ENCODE measurements around the gene PPIL1. TPM values are rescaled to one million over a fixed set of nuclear protein-coding genes. Genes with fewer than 3 reads are reported as not detected.

PPIL1 gene
- total and polyA plus RNA-seq, 2 of the 8 experiments (the other 6 are each of a cell fraction or from before 2014, with no cell fraction given) = 83.7 to 86.5 TPM

GRCh38 chr6:36825452-36825851 is 49.2 kb downstream of the PPIL1 start:
- Histone ChIP-seq H3K27me3 (replicated peaks in 1 of 4; ENCODE audit: control insufficient read depth in 3 of 4, extremely low read depth in 1 of 4, insufficient read depth in 3 of 4, low read length in 3 of 4) (no peaks in the 10 kb centered on the region; a peak in 1 of 7 replicates), H2AFZ (ENCODE audit: low read length) (no peak overlapping the region), H3K4me3 (ENCODE audit: extremely low read depth in 1 of 4, insufficient read depth in 2 of 4, low read depth in 3 of 4, low read length in 4 of 4) (no peak overlapping the region), H4K91ac (replicated peaks; ENCODE audit: insufficient read length, low read length) (no peak overlapping the region), H3K23me2 (ENCODE audit: low read depth, low read length) (no peaks in the 10 kb centered on the region), H3K14ac (ENCODE audit: insufficient read length) (no peak overlapping the region), H4K8ac (ENCODE audit: extremely low read depth, insufficient read depth, low read length) (no peak overlapping the region), H3K36me3 (ENCODE audit: control insufficient read depth in 2 of 4, insufficient read depth in 4 of 4, low read length in 3 of 4) (no peaks in the 10 kb centered on the region), H2BK15ac (ENCODE audit: low read length) (no peak overlapping the region; the same call in 1 of the 2 replicates), H4K5ac (ENCODE audit: insufficient read length, low read depth, low read length) (no peak overlapping the region), H2BK120ac (replicated peaks; ENCODE audit: low read depth, low read length) (no peak overlapping the region), H3K27ac (ENCODE audit: low read depth, low read length) (no peak overlapping the region), H3K9ac (replicated peaks in 1 of 4; ENCODE audit: extremely low read depth in 1 of 4, low read depth in 3 of 4, low read length in 3 of 4) (no peak overlapping the region), H2BK5ac (ENCODE audit: low read depth, low read length) (no peak overlapping the region), H2BK20ac (ENCODE audit: low read length) (no peak overlapping the region), H3K23ac (ENCODE audit: insufficient read length) (no peak overlapping the region), H3K79me2 (ENCODE audit: control insufficient read depth in 1 of 2, insufficient read depth in 2 of 2, low read length in 2 of 2) (no peaks in the 10 kb centered on the region), H3K56ac (replicated peaks; ENCODE audit: insufficient read length, low read depth, low read length) (no peak overlapping the region), H2BK12ac (ENCODE audit: low read depth, low read length) (no peak overlapping the region), H4K20me1 (replicated peaks in 1 of 2; ENCODE audit: control insufficient read depth in 1 of 2, insufficient read depth in 2 of 2, low read length in 2 of 2) (no peaks in the 10 kb centered on the region), H3K9me3 (ENCODE audit: insufficient read depth in 2 of 2, low read depth in 1 of 2, low read length in 1 of 2) (no peaks in the 10 kb centered on the region), H3K4me1 (replicated peaks in 1 of 4; ENCODE audit: control insufficient read depth in 3 of 4, insufficient read depth in 4 of 4, low read length in 3 of 4) (peaks cover 0 to 5% (median 2%) of the 10 kb centered on the region in 4 experiments; a peak in 4 of 7 replicates), H3K18ac (ENCODE audit: extremely low read depth, low read length) (no peak overlapping the region), H3K4ac (replicated peaks; ENCODE audit: insufficient read length, low read depth, low read length) (no peak overlapping the region), H3K4me2 (ENCODE audit: insufficient read depth in 1 of 2, low read depth in 2 of 2, low read length in 2 of 2) (no peak overlapping the region), H3K79me1 (ENCODE audit: low read depth, low read length) (no peaks in the 10 kb centered on the region; the same call in 1 of the 2 replicates), H2AK5ac (ENCODE audit: low read depth, low read length) (no peak overlapping the region)
- ChIA-PET CTCF (ENCODE audit: partially characterized antibody) (interaction anchor here (0.6 to 14.1 kb wide), 5 partner anchors 24 to 489 kb away, joined by 3 to 121 read pairs (median 3); no protein-coding TSS in a partner anchor), POLR2A (ENCODE audit: partially characterized antibody) (no interaction called here)
- 89% methylated on average over 6 of the region's 6 CpGs; no CpG with 5 or more reads in 1 of the 2 experiments for WGBS, 2 experiments (ENCODE audit: extremely low coverage in 1 of 2, insufficient coverage in 1 of 2, insufficient read length in 1 of 2, insufficient replicate concordance in 2 of 2, low coverage in 1 of 2, low lambda C conversion rate in 2 of 2, missing lambda C conversion rate in 1 of 2)
- DNase-seq (ENCODE audit: low read depth in 1 of 2, low spot score in 2 of 2) = no peak
- no peak for FAIRE-seq
- TF ChIP-seq TAF1 (IDR thresholded peaks at IDR 0.05; ENCODE audit: low read depth, low read length) (no peak), KDM5A (IDR thresholded peaks at IDR 0.05; ENCODE audit: low read length) (no peak), RAD21 (IDR thresholded peaks at IDR 0.05 in 1 of 2, conservative IDR thresholded peaks at IDR 0.05 in 1 of 2; ENCODE audit: low read depth in 2 of 2, low read length in 2 of 2) (no peak), JUN (IDR thresholded peaks at IDR 0.05; ENCODE audit: low read depth, low read length) (no peak), USF2 (IDR thresholded peaks at IDR 0.05; ENCODE audit: low read length) (no peak), EZH2 (IDR thresholded peaks at IDR 0.05; ENCODE audit: low read depth, low read length, severe bottlenecking) (no peak), ASH2L (IDR thresholded peaks at IDR 0.05; ENCODE audit: low read length) (no peak), BCL11A (IDR thresholded peaks at IDR 0.05; ENCODE audit: low read depth in 2 of 2, low read length in 2 of 2) (no peak), E2F6 (IDR thresholded peaks at IDR 0.05) (no peak), SIRT6 (IDR thresholded peaks at IDR 0.05; ENCODE audit: low read length) (no peak), SAP30 (IDR thresholded peaks at IDR 0.05; ENCODE audit: insufficient read depth, insufficient replicate concordance, low read length) (no peak), MAFK (IDR thresholded peaks at IDR 0.05; ENCODE audit: low read depth, low read length) (no peak)
